Hepatocyte (in vitro differentiated cells): ENCODE results near the gene POFUT2. TPM values are rescaled to one million over a fixed set of nuclear protein-coding genes. Genes with fewer than 3 reads are reported as not detected.

Experiments used
- DNase-seq: peaks from one replicate; pipeline ENCODE4 v3.0.0-alpha.2; 2016; ENCODE audit warnings: low spot score
- H2AFZ ChIP-seq: fragments of 200-600 bp; sonication (generic); 2 replicates; pipeline ENCODE4 v1.6.0; 2016; ENCODE audit warnings: antibody characterized with exemption, mild to moderate bottlenecking
- H3K27ac ChIP-seq: fragments of 200-600 bp; sonication (generic); 2 replicates; pipeline ENCODE4 v1.5.1; 2016; ENCODE audit warnings: mild to moderate bottlenecking
- H3K27me3 ChIP-seq: fragments of 200-600 bp; sonication (generic); 2 replicates; pipeline ENCODE4 v1.6.1; 2016
- H3K36me3 ChIP-seq: fragments of 200-600 bp; sonication (generic); replicated peaks from 2 replicates; pipeline ENCODE4 v1.5.1; 2016; ENCODE audit warnings: low read depth; ENCODE audit not compliant: insufficient read depth
- H3K4me1 ChIP-seq: fragments of 200-600 bp; sonication (generic); 2 replicates; pipeline ENCODE4 v1.5.1; 2016; ENCODE audit warnings: mild to moderate bottlenecking, moderate library complexity; ENCODE audit not compliant: insufficient read depth
- H3K4me2 ChIP-seq: fragments of 200-600 bp; sonication (generic); 2 replicates; pipeline ENCODE4 v1.6.0; 2016
- H3K4me3 ChIP-seq: fragments of 200-600 bp; sonication (generic); 2 replicates; pipeline ENCODE4 v1.5.1; 2016; ENCODE audit warnings: mild to moderate bottlenecking
- H3K79me2 ChIP-seq: fragments of 200-600 bp; sonication (generic); 2 replicates; pipeline ENCODE4 v1.6.0; 2017; ENCODE audit warnings: mild to moderate bottlenecking
- H3K9me2 ChIP-seq: fragments of 200-600 bp; sonication (generic); replicated peaks from 2 replicates; pipeline ENCODE4 v1.6.0; 2017; ENCODE audit warnings: mild to moderate bottlenecking; ENCODE audit not compliant: insufficient read depth
- H3K9me3 ChIP-seq: fragments of 200-600 bp; sonication (generic); 2 replicates; pipeline ENCODE4 v1.5.1; 2016; ENCODE audit warnings: low read depth, mild to moderate bottlenecking
- H4K20me1 ChIP-seq: fragments of 200-600 bp; sonication (generic); 2 replicates; pipeline ENCODE4 v1.6.0; 2016; ENCODE audit warnings: mild to moderate bottlenecking; ENCODE audit not compliant: insufficient read depth, poor library complexity, severe bottlenecking
- EZH2 ChIP-seq: fragments of 200-600 bp; sonication (generic); IDR thresholded peaks from 2 replicates; pipeline ENCODE4 v1.6.1; 2016; ENCODE audit warnings: antibody characterized with exemption, mild to moderate bottlenecking, borderline replicate concordance
- EZH2phosphoT487 ChIP-seq: fragments of 200-600 bp; sonication (generic); IDR thresholded peaks from one replicate; pipeline ENCODE4 v1.6.1; 2018; ENCODE audit warnings: antibody characterized with exemption, mild to moderate bottlenecking, low read depth, moderate library complexity; ENCODE audit not compliant: unreplicated experiment, severe bottlenecking
- WGBS: methylation state at CpG from one replicate; pipeline ENCODE4 v1.1.6; 2016; ENCODE audit warnings: low lambda C conversion rate; ENCODE audit errors: missing lambda C conversion rate; 5-methylcytosine and 5-hydroxymethylcytosine counted together
- polyA plus RNA-seq: library from polyadenylated mRNA; unstranded; fragments of >200 nt; fragmentation: Nextera tagmentation; extraction: Ambion mirVana; gene quantifications from 2 replicates; pipeline ENCODE4 v1.2.1, GENCODE V29; 2016
- total RNA-seq: library from RNA; depleted of rRNA; stranded (reverse); fragments of >200 nt; gene quantifications from 2 replicates; pipeline ENCODE4 v1.2.3, GENCODE V29; 2014
- TF ChIP-seq, protein P1 (sequence below): fragments of 200-600 bp; sonication (generic); IDR thresholded peaks from 2 replicates; pipeline ENCODE4 v1.5.1; 2016; ENCODE audit warnings: antibody characterized with exemption, mild to moderate bottlenecking; ENCODE audit not compliant: poor library complexity

POFUT2 gene
- total and polyA plus RNA-seq, 2 experiments from 2014 or later, result 30.7 to 57.7 TPM

DNA sequence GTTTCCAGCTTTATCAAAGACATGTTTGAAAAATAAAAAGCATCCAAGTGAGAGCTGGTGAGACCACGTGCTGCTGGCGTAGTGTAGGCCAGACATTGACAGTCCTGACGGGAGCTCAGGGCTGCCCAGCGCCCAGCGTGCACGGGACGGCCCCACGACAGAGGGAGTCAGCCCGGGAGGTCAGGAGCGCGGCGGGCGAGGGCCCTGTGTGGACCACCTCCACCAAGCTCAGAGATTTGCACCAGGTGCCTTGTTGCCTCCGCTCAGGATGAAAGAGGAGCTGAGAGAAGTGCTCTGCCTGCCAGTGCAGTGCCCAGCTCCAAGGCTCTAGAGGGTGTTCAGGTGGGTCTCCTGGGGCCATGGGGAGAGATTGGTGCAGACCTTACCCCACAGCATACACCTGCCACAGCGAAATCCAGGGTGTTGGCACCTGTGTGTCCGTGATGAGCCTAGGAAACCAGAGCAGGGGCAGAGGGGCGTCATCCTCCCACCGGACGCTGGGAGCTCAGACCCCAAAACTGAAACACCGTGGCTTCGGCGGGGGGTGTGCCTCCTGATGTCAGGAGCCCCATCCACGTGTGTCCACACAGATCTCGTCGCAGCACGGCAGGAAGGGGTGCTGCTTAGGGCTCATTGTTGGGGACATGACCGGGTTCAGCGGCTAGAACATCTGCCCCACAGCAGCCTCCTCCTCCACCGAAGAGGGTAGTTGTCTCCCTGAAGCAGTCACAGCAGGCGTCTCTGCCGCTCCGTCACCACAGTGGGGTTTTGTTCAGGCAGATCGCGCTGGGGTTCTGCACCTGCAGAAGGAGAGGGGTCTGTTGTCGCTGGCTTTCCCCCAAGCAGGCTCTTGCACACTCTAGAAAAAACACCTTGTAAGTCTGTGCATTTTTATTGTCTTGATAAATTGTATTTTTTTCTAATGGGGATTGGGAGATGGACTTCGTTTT, 64.2 kb downstream of the POFUT2 start:
- no peak for DNase-seq
- 97% methylated on average over 36 of the region's 36 CpGs for WGBS
- Histone ChIP-seq H3K4me3 (no peak overlapping the region), H2AFZ (no peak overlapping the region), H3K4me1 (peaks cover 5% of the 10 kb centered on the region), H3K36me3 (no peaks in the 10 kb centered on the region), H3K9me3 (no peaks in the 10 kb centered on the region), H3K9me2 (no peaks in the 10 kb centered on the region), H3K4me2 (no peak overlapping the region), H3K27me3 (no peaks in the 10 kb centered on the region), H3K79me2 (no peaks in the 10 kb centered on the region), H3K27ac (no peak overlapping the region), H4K20me1 (no peaks in the 10 kb centered on the region)
- no peak for TF ChIP-seq EZH2phosphoT487
- no peak for TF ChIP-seq EZH2

DNA sequence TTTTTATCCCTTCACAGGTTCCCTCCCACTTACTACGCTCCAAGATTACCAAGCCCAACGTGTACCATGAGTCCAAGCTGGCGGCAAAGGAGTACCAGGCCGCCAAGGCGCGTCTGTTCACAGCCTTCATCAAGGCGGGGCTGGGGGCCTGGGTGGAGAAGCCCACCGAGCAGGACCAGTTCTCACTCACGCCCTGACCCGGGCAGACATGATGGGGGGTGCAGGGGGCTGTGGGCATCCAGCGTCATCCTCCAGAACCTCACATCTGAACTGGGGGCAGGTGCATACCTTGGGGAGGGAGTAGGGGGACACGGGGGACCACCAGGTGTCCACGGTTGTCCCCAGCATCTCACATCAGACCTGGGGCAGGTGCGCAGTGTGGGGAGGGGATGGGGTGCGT, 65.7 kb downstream of the POFUT2 start:
- H3K27me3 ChIP-seq, result no peaks in the 10 kb centered on the region
- no peaks in the 10 kb centered on the region for H3K9me3 ChIP-seq
- H3K4me3 ChIP-seq, result no peak overlapping the region
- no peak overlapping the region for H2AFZ ChIP-seq
- WGBS, result 99% methylated on average over 12 of the region's 15 CpGs
- DNase-seq, result no peak
- no peaks in the 10 kb centered on the region for H4K20me1 ChIP-seq
- H3K79me2 ChIP-seq, result no peaks in the 10 kb centered on the region
- no peaks in the 10 kb centered on the region for H3K4me1 ChIP-seq
- no peaks in the 10 kb centered on the region for H3K9me2 ChIP-seq
- TF ChIP-seq EZH2, result no peak
- TF ChIP-seq, protein P1, sequence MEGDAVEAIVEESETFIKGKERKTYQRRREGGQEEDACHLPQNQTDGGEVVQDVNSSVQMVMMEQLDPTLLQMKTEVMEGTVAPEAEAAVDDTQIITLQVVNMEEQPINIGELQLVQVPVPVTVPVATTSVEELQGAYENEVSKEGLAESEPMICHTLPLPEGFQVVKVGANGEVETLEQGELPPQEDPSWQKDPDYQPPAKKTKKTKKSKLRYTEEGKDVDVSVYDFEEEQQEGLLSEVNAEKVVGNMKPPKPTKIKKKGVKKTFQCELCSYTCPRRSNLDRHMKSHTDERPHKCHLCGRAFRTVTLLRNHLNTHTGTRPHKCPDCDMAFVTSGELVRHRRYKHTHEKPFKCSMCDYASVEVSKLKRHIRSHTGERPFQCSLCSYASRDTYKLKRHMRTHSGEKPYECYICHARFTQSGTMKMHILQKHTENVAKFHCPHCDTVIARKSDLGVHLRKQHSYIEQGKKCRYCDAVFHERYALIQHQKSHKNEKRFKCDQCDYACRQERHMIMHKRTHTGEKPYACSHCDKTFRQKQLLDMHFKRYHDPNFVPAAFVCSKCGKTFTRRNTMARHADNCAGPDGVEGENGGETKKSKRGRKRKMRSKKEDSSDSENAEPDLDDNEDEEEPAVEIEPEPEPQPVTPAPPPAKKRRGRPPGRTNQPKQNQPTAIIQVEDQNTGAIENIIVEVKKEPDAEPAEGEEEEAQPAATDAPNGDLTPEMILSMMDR, result no peak
- no peak for TF ChIP-seq EZH2phosphoT487
- no peak overlapping the region for H3K4me2 ChIP-seq
- no peaks in the 10 kb centered on the region for H3K36me3 ChIP-seq
- H3K27ac ChIP-seq, result no peak overlapping the region

DNA sequence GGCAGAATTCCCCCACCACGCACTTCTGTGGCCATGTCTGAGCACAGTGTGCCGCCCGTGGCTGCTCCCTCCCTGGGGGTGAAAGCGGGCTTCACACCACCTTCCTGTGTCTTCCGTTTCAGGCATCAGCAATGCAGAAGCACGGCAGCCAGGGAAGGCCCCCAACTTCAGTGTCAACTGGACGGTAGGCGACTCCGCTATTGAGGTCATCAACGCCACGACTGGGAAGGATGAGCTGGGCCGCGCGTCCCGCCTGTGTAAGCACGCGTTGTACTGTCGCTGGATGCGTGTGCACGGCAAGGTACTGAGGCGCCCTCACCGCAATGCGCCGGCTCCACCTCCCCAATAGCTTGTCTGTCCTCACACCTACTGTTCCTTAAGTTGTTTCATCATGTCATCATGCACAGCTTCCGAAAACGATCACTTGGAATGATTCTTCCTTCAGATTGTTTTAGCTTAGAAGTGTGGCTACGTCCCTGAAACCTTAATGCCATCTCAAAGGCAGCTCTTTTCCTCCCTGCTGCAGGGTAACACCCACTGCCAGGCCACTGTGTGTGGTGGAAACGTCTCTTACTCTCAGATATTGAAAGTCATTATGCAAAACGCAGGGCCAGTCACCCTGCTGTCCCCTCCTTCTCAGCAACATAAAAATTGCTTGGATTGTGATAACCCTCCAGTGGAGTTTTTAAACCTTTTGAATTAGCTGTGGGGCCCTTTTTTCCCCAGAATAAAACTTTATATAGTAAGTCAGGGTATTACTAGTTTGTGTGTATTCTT, 66.8 kb downstream of the POFUT2 start:
- TF ChIP-seq EZH2 (no peak), EZH2phosphoT487 (no peak)
- TF ChIP-seq, protein P1, result no peak
- Histone ChIP-seq H3K27ac (no peak overlapping the region), H3K9me3 (peaks cover 7% of the 10 kb centered on the region)

DNA sequence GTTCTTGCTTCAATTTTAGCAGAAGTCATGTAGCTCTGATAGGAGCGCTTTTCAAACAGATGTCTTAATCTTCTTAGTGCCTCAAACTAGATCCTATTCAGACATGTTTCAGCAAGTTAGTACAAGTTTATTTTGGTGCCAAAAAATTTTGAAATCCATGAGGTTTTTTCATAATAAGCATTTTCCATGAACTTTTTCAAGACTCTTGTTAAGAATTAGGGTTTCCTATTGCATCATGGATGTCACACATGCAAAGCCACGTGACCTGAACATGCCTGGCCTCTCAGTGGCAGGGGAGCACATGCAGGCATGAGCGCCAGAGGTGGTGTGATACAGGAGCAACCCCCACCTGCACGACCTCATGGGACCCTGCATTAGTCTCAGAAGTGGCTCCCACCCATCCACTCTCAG, 67.6 kb downstream of the POFUT2 start:
- H3K27me3 ChIP-seq, result no peaks in the 10 kb centered on the region
- no peak overlapping the region for H3K27ac ChIP-seq
- DNase-seq, result no peak
- H3K4me3 ChIP-seq, result no peak overlapping the region
- WGBS, result 88% methylated on average over 4 of the region's 4 CpGs
- no peaks in the 10 kb centered on the region for H3K9me2 ChIP-seq
- H3K4me2 ChIP-seq, result no peak overlapping the region
- H2AFZ ChIP-seq, result no peak overlapping the region
- H3K79me2 ChIP-seq, result no peaks in the 10 kb centered on the region
- TF ChIP-seq EZH2phosphoT487 (no peak), EZH2 (no peak)
- TF ChIP-seq, protein P1, result no peak
- H3K9me3 ChIP-seq, result peaks cover 7% of the 10 kb centered on the region
- no peaks in the 10 kb centered on the region for H3K4me1 ChIP-seq
- no peaks in the 10 kb centered on the region for H3K36me3 ChIP-seq
- H4K20me1 ChIP-seq, result no peaks in the 10 kb centered on the region

More for the DNA sequence above, 66.8 kb downstream of the POFUT2 start:
- no peak overlapping the region for H2AFZ ChIP-seq
- no peaks in the 10 kb centered on the region for H4K20me1 ChIP-seq
- no peak overlapping the region for H3K4me2 ChIP-seq
- no peaks in the 10 kb centered on the region for H3K79me2 ChIP-seq
- H3K9me2 ChIP-seq, result no peaks in the 10 kb centered on the region
- no peaks in the 10 kb centered on the region for H3K4me1 ChIP-seq
- no peak overlapping the region for H3K4me3 ChIP-seq
- no peaks in the 10 kb centered on the region for H3K36me3 ChIP-seq
- 94% methylated on average over 29 of the region's 29 CpGs for WGBS
- H3K27me3 ChIP-seq, result no peaks in the 10 kb centered on the region
- no peak for DNase-seq
